IMR-90 (cell line): Measurements from ENCODE around the gene CLDN11. TPM values are rescaled to one million over a fixed set of nuclear protein-coding genes. Genes with fewer than 3 reads are reported as not detected.
A peak's percentile ranks its signal among the peaks of the same experiment; 100 is the strongest.

Source experiments
- ATAC-seq: fragments of 200-7000 bp; cut with Tn5 transposase; 2 replicates; pipeline ENCODE4 v1.9.1; 2020; ENCODE audit warnings: low read depth, mild to moderate bottlenecking, moderate library complexity
- BruUV-seq: library from RNA; stranded (reverse); fragments of 400-500 nt; replicated peaks from 2 replicates; lab custom pipeline; 2021; lab: Mats Ljungman, UMichigan
- CTCF ChIA-PET: fragments of 300-600 bp; formaldehyde crosslinking; extraction: SDS; loops from one replicate; lab custom pipeline; 2021; ENCODE audit warnings: antibody characterized with exemption; lab: Yijun Ruan, JAX
- POLR2A ChIA-PET: fragments of 300-600 bp; sonication (Branson Sonifier 250); formaldehyde crosslinking; loops from one replicate; lab custom pipeline; 2022; ENCODE audit warnings: antibody characterized with exemption; ENCODE audit not compliant: unreplicated experiment; lab: Charles Lee
- DNase-seq: peaks from one replicate; pipeline ENCODE4 v3.0.0; 2013
- H2AFZ ChIP-seq: replicated peaks from 2 replicates; pipeline ENCODE3; 2013; ENCODE audit warnings: low read length, mild to moderate bottlenecking; ENCODE audit not compliant: poor library complexity
- H2AK5ac ChIP-seq: 2 replicates; pipeline ENCODE4 v1.6.1; 2013; ENCODE audit warnings: low read depth, low read length, inconsistent platforms
- H2AK9ac ChIP-seq: replicated peaks from 2 replicates; pipeline ENCODE3; 2013; ENCODE audit warnings: mild to moderate bottlenecking, low read depth, low read length, moderate library complexity; ENCODE audit not compliant: poor library complexity
- H2BK120ac ChIP-seq: 2 replicates; pipeline ENCODE4 v1.6.1; 2013; ENCODE audit warnings: low read depth, low read length, inconsistent platforms
- H2BK15ac ChIP-seq: 3 replicates; pipeline ENCODE4 v1.6.1; 2013; ENCODE audit warnings: low read depth, low read length, inconsistent platforms
- H2BK20ac ChIP-seq: 2 replicates; pipeline ENCODE4 v1.6.1; 2013; ENCODE audit warnings: low read depth, mild to moderate bottlenecking, inconsistent platforms, low read length, moderate library complexity
- H2BK5ac ChIP-seq: 2 replicates; pipeline ENCODE4 v1.6.1; 2013; ENCODE audit warnings: mild to moderate bottlenecking, low read depth, low read length, inconsistent platforms; ENCODE audit not compliant: poor library complexity, severe bottlenecking
- H3K14ac ChIP-seq: replicated peaks from 2 replicates; pipeline ENCODE4 v1.6.1; 2013; ENCODE audit warnings: low read depth, low read length, inconsistent platforms
- H3K18ac ChIP-seq: 2 replicates; pipeline ENCODE4 v1.6.1; 2013; ENCODE audit warnings: low read depth, low read length, control low read depth
- H3K23ac ChIP-seq: 2 replicates; pipeline ENCODE4 v1.6.1; 2013; ENCODE audit warnings: low read depth, low read length, inconsistent platforms
- H3K27ac ChIP-seq: 2 replicates; pipeline ENCODE4 v1.5.1; 2013; ENCODE audit warnings: mild to moderate bottlenecking, control low read depth, low read length; ENCODE audit not compliant: insufficient read depth
- H3K27me3 ChIP-seq: 2 replicates; pipeline ENCODE4 v1.6.1; 2013; ENCODE audit warnings: low read length; ENCODE audit not compliant: control insufficient read depth, insufficient read depth
- H3K36me3 ChIP-seq: 2 replicates; pipeline ENCODE4 v1.6.1; 2013; ENCODE audit warnings: low read length, mixed read lengths; ENCODE audit not compliant: control insufficient read depth, insufficient read depth
- H3K4ac ChIP-seq: 2 replicates; pipeline ENCODE4 v1.6.1; 2013; ENCODE audit warnings: low read depth, low read length, inconsistent platforms
- H3K4me1 ChIP-seq: 2 replicates; pipeline ENCODE4 v1.6.1; 2013; ENCODE audit warnings: low read length, mixed read lengths; ENCODE audit not compliant: control insufficient read depth, insufficient read depth
- H3K4me2 ChIP-seq: 2 replicates; pipeline ENCODE4 v1.6.1; 2013; ENCODE audit warnings: low read depth, mild to moderate bottlenecking, control low read depth, low read length, moderate library complexity
- H3K4me3 ChIP-seq: 2 replicates; pipeline ENCODE4 v1.5.1; 2013; ENCODE audit warnings: low read depth, mild to moderate bottlenecking, control low read depth, low read length, moderate library complexity; ENCODE audit not compliant: insufficient read depth
- H3K56ac ChIP-seq: 2 replicates; pipeline ENCODE4 v1.6.1; 2013; ENCODE audit warnings: low read length, inconsistent platforms; ENCODE audit not compliant: insufficient read depth; ENCODE audit errors: extremely low read depth
- H3K79me1 ChIP-seq, 2 experiments: 2 replicates each; pipeline ENCODE4 v1.6.1; 2013; ENCODE audit warnings: low read length in 2 of 2, inconsistent platforms in 1 of 2, low read depth in 1 of 2
- H3K9ac ChIP-seq: 2 replicates; pipeline ENCODE4 v1.6.1; 2013; ENCODE audit warnings: low read depth, low read length, control low read depth
- H3K9me1 ChIP-seq: 2 replicates; pipeline ENCODE4 v1.6.1; 2013; ENCODE audit warnings: low read length, inconsistent platforms; ENCODE audit not compliant: insufficient read depth
- H3K9me3 ChIP-seq: 2 replicates; pipeline ENCODE4 v1.6.1; 2013; ENCODE audit warnings: low read length; ENCODE audit not compliant: control insufficient read depth, insufficient read depth
- H4K20me1 ChIP-seq: 2 replicates; pipeline ENCODE4 v1.6.1; 2013; ENCODE audit warnings: low read length, inconsistent platforms; ENCODE audit not compliant: insufficient read depth
- H4K5ac ChIP-seq: 2 replicates; pipeline ENCODE4 v1.6.1; 2013; ENCODE audit warnings: mild to moderate bottlenecking, low read depth, low read length, control low read depth
- H4K8ac ChIP-seq, 2 experiments: 2 replicates each; pipeline ENCODE4 v1.6.1; 2013; ENCODE audit warnings: low read depth in 2 of 2, low read length in 2 of 2, control low read depth in 1 of 2, inconsistent platforms in 1 of 2
- H4K91ac ChIP-seq: 2 replicates; pipeline ENCODE4 v1.6.1; 2013; ENCODE audit warnings: low read depth, low read length, inconsistent platforms; ENCODE audit not compliant: insufficient read depth
- MAFK ChIP-seq: IDR thresholded peaks from 2 replicates; pipeline ENCODE4 v1.6.1; 2012; ENCODE audit warnings: low read depth, low read length, improper control_type of control experiment
- POLR2A ChIP-seq: IDR thresholded peaks from 2 replicates; pipeline ENCODE4 v1.6.1; 2012; ENCODE audit warnings: mild to moderate bottlenecking, low read depth, low read length
- RFX5 ChIP-seq: IDR thresholded peaks from 2 replicates; pipeline ENCODE4 v1.8.0; 2012; ENCODE audit warnings: low read depth, mild to moderate bottlenecking, low read length, moderate library complexity
- WGBS, 2 experiments: methylation state at CpG; one replicate each; pipeline versions ENCODE4 v1.1.5 to v1.1.7; 2013; ENCODE audit warnings: missing lambda C conversion rate in 2 of 2; ENCODE audit not compliant: insufficient read length in 1 of 2; ENCODE audit errors: extremely low coverage in 2 of 2; 5-methylcytosine and 5-hydroxymethylcytosine counted together
- dilution Hi-C: fragments of 300-500 bp; cut with HindIII; formaldehyde crosslinking; loops from one replicate; pipeline ENCODE4 v1.14.3; 2018; ENCODE audit warnings: low sequenced_read_pairs; ENCODE audit not compliant: unreplicated experiment
- in situ Hi-C: fragments of 300-500 bp; cut with MboI; formaldehyde crosslinking; loops from 3 replicates; pipeline ENCODE4 v1.14.3; 2019; ENCODE audit warnings: low sequenced_read_pairs, inconsistent platforms, mixed read lengths
- intact Hi-C: fragments of 100-400 bp; cut with micrococcal nuclease; formaldehyde crosslinking; loops from 2 replicates; pipeline ENCODE4 v1.10.0; 2022
- polyA plus RNA-seq, 3 experiments: library from polyadenylated mRNA; depleted of rRNA; stranded (reverse); fragments of >200 nt; gene quantifications; 2 replicates each; pipeline ENCODE4 v1.2.3, GENCODE V29; 2012; ENCODE audit warnings: low replicate concordance in 1 of 3
- total RNA-seq: library from RNA; depleted of rRNA; stranded (reverse); fragments of >200 nt; gene quantifications from 2 replicates; pipeline ENCODE4 v1.2.3, GENCODE V29; 2012

The CLDN11 gene
- total and polyA plus RNA-seq, 2 of the 4 experiments (the other 2 are of a cell fraction): 245 to 318 TPM

- Histone ChIP-seq H3K4me1 (peaks cover 2% of the 10 kb centered on the region; the same call in 1 of the 2 replicates), H3K36me3 (peaks cover 1% of the 10 kb centered on the region; the same call in 1 of the 2 replicates), H2BK15ac (no peak overlapping the region), H2BK5ac (peak overlapping the region; percentile 1), H4K5ac (no peak overlapping the region), H3K9me3 (no peaks in the 10 kb centered on the region), H2BK20ac (no peak overlapping the region), H2AK5ac (no peak overlapping the region), H3K23ac (no peak overlapping the region), H2AK9ac (no peak overlapping the region), H3K18ac (no peak overlapping the region), H3K9ac (no peak overlapping the region), H3K4me2 (peak overlapping the region; percentile 22; the same call in 1 of the 2 replicates), H3K4me3 (no peak overlapping the region), H4K91ac (no peak overlapping the region), H3K14ac (no peak overlapping the region), H3K27me3 (no peaks in the 10 kb centered on the region), H2AFZ (no peak overlapping the region), H3K27ac (no peak overlapping the region), H2BK120ac (no peak overlapping the region), H3K56ac (no peak overlapping the region), H4K20me1 (peaks cover 16% of the 10 kb centered on the region), H3K4ac (no peak overlapping the region), H4K8ac (no peak overlapping the region), H3K9me1 (no peaks in the 10 kb centered on the region; the same call in 1 of the 2 replicates), H3K79me1 (peaks cover 0 to 35% of the 10 kb centered on the region in 2 experiments; a peak in 3 of 4 replicates)
- intact Hi-C loops (no loop called here), dilution Hi-C loops (no loop called here), in situ Hi-C loops (no loop called here)
- ATAC-seq (peak; percentile 42; the same call in 1 of the 2 replicates), DNase-seq (peak; percentile 32)
- no TSS peak for BruUV-seq
- POLR2A ChIA-PET: interaction anchor here (0.7 kb wide), 1 partner anchor 310 kb away, joined by 3 read pairs; no protein-coding TSS in a partner anchor
- CTCF ChIA-PET: interaction anchor here (0.9 kb wide), 1 partner anchor 437 kb away, joined by 3 read pairs; no protein-coding TSS in a partner anchor
- no CpG with 5 or more reads among the region's 2 CpGs for WGBS, 2 experiments
- TF ChIP-seq MAFK (no peak), RFX5 (no peak), POLR2A (peak; percentile 43; the same call in 1 of the 2 replicates)
Measured at GRCh38 chr3:170372190-170372879, 46.3 kb upstream of the CLDN11 start.
